Measurements from ENCODE around the gene KCNMB3.

Gene KCNMB3

GRCh38 chr3:179272385-179272784 lies 21.5 kb upstream of the KCNMB3 start:
- no peak overlapping the region for H3K27ac ChIP-seq
- TF ChIP-seq, protein P1, sequence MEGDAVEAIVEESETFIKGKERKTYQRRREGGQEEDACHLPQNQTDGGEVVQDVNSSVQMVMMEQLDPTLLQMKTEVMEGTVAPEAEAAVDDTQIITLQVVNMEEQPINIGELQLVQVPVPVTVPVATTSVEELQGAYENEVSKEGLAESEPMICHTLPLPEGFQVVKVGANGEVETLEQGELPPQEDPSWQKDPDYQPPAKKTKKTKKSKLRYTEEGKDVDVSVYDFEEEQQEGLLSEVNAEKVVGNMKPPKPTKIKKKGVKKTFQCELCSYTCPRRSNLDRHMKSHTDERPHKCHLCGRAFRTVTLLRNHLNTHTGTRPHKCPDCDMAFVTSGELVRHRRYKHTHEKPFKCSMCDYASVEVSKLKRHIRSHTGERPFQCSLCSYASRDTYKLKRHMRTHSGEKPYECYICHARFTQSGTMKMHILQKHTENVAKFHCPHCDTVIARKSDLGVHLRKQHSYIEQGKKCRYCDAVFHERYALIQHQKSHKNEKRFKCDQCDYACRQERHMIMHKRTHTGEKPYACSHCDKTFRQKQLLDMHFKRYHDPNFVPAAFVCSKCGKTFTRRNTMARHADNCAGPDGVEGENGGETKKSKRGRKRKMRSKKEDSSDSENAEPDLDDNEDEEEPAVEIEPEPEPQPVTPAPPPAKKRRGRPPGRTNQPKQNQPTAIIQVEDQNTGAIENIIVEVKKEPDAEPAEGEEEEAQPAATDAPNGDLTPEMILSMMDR (conservative IDR thresholded peaks at IDR 0.05) = peak; percentile 16; the same call in 1 of the 2 replicates

DNA sequence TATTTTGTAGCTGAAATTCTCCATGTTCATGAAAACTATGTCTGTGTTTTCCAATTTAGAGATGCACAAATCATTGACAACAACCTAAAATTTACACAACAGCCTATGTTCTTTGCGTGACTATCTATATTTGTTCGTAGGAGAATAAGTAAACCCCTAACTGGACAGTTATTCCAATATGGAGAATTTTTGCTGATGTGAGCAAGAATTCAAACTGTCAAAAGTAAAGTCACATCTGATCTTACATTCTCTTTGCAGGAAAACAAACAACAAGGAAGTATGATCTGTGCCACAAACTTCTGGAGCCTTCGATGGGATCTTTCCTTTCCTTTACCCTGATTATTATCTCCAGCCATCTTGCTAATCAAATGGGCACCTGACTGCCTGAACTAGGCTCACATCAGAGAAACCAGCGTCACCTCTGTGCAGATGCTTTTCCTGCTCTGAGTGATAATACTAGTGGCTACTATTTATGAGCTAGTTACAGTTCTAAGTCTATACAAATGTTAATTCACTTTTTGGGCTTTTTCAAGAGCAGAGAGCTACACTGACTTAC lies 18.3 kb upstream of the KCNMB3 start:
- no peak overlapping the region for H3K27ac ChIP-seq
- TF ChIP-seq, protein P1 (conservative IDR thresholded peaks at IDR 0.05) = no peak

- no peak overlapping the region for H3K27ac ChIP-seq
- TF ChIP-seq, protein P1 (conservative IDR thresholded peaks at IDR 0.05) = no peak
Measured at GRCh38 chr3:179268400-179269051, 17.6 kb upstream of the KCNMB3 start.

DNA sequence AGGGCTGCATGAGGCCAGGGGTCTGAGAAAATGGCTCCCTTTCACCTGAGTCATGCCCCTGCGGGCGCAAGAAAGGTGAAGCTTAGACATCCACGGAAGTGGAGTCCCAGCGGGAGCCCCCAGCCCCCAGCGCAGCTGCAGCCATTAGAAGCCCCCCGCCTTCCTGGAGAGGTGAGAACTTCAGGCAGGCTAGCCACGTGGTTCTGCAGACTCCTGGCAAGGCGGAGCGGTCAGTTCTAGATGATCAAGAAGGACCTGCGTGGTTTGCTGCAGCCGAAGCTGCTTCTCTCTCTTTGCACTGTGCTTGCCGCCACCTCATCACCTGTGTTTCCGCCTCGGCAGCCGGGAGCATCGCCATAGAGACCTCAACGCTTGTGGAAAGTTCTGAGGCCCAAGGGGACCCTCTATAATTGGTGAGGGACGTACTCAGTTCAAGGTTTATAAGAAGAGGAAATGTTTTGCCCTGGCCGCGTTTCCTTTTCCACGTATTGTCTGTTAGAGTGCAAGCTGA lies 15.8 kb upstream of the KCNMB3 start:
- TF ChIP-seq, protein P1 (conservative IDR thresholded peaks at IDR 0.05) = no peak
- H3K27ac ChIP-seq = no peak overlapping the region

DNA sequence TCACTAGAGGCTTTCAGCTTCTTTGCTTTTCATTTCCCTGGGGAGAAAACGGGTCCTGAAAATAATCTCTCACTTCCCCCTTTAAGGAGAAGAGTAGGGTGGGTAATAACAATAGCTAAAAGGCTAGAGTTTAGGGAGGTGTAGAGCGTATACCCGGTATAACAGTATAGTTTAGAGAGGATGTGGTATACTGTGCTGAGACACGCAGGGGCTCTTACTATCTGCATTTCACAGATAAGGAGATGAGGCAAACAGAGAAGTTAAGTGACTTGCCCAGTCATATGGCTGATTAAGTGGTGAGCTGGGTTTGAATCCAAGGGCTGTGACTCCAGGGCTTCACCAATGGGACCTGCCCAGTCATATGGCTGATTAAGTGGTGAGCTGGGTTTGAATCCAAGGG lies 15.0 kb upstream of the KCNMB3 start:
- H3K27ac ChIP-seq = no peak overlapping the region
- TF ChIP-seq, protein P1 (conservative IDR thresholded peaks at IDR 0.05) = no peak

- no peak overlapping the region for H3K27ac ChIP-seq
- TF ChIP-seq, protein P1 (conservative IDR thresholded peaks at IDR 0.05) = no peak
Measured at GRCh38 chr3:179265092-179265491, 14.2 kb upstream of the KCNMB3 start.

DNA sequence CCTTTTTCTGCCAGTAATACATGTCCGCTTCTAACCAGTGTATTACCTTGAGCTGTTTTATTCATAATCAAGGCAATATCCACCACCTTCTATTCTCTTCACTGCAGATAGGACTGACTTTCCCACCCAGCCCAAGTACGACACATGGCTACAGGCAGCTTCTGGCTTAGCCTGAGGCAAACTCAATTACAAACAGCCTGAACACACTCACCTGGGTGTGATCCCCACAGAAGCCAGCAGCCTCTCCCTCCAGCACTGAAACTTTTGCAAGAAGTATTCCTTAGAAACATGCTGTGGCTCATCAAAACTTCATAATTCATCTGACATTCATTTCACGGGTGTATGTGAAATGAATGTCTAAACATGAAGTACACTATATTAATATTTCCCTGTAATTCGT lies 13.5 kb upstream of the KCNMB3 start:
- TF ChIP-seq, protein P1 (conservative IDR thresholded peaks at IDR 0.05) = no peak
- no peak overlapping the region for H3K27ac ChIP-seq

Data from VCaP (cell line).